Left lung (tissue), 10 donors: ENCODE results near the gene CDC42EP4. TPM values are rescaled to one million over a fixed set of nuclear protein-coding genes. Genes with fewer than 3 reads are reported as not detected.

Source experiments
- ATAC-seq: fragments of 200-7000 bp; cut with Tn5 transposase; one replicate; pipeline ENCODE4 v1.9.1; 2020; ENCODE audit warnings: moderate library complexity
- DNase-seq, 4 donors: peaks; one replicate each; pipeline ENCODE4 v3.0.0-alpha.2; 2013 to 2020
- H3K27ac ChIP-seq, 2 donors: fragments of 200-600 bp; sonication (generic) in 1 of 2; one replicate each; pipeline versions ENCODE4 v1.5.0 to v1.8.0; 2020 to 2021
- H3K27me3 ChIP-seq, 2 donors: fragments of 200-600 bp; sonication (generic) in 1 of 2; one replicate each; pipeline versions ENCODE4 v1.5.0 to v1.8.0; 2020 to 2021
- H3K36me3 ChIP-seq, 2 donors: fragments of 200-600 bp; sonication (generic) in 1 of 2; one replicate each; pipeline versions ENCODE4 v1.5.0 to v1.8.0; 2020 to 2021
- H3K4me1 ChIP-seq, 2 donors: fragments of 200-600 bp; one replicate each; pipeline ENCODE4 v1.8.0; 2021
- H3K4me3 ChIP-seq, 2 donors: fragments of 200-600 bp; sonication (generic) in 1 of 2; one replicate each; pipeline versions ENCODE4 v1.5.0 to v1.8.0; 2020 to 2021; ENCODE audit warnings: mild to moderate bottlenecking in 1 of 2
- H3K9me3 ChIP-seq, 2 donors: fragments of 200-600 bp; sonication (generic) in 1 of 2; one replicate each; pipeline versions ENCODE4 v1.5.0 to v1.8.0; 2020 to 2021
- CTCF ChIP-seq, 2 donors: fragments of 200-600 bp; sonication (generic) in 1 of 2; IDR thresholded peaks; one replicate each; pipeline versions ENCODE4 v1.5.0 to v1.8.0; 2021; ENCODE audit warnings: antibody characterized with exemption in 2 of 2
- intact Hi-C, 2 donors: fragments of 100-400 bp; cut with DNase I; formaldehyde crosslinking; loops; one replicate each; pipeline versions ENCODE4 v1.11.2 to v1.14.2; 2022
- polyA plus RNA-seq, 6 donors: library from polyadenylated mRNA; unstranded; fragments of 120-200 nt; gene quantifications; one replicate each; pipeline ENCODE4 v1.2.1, GENCODE V29; 2013; ENCODE audit not compliant: insufficient read length in 6 of 6
- total RNA-seq, 2 donors: library from RNA; stranded (reverse); fragmentation: NEBNext Ultra II Directional; extraction: Animal tissue kit (Norgen Biotek cat#: 25700); gene quantifications; one replicate each; pipeline ENCODE4 v1.2.1, GENCODE V29; 2021
- donor health status: DM: no; HTN: yes; CAD: no.
- donor health status: DM: no; HTN: no; CAD: no.

CDC42EP4 gene
- total and polyA plus RNA-seq, 8 donors: 30.2 to 86.3 (median 67.1) TPM

GRCh38 chr17:73257516-73257915 lies 54.3 kb downstream of the CDC42EP4 start:
- ATAC-seq: no peak
- H3K9me3 ChIP-seq: no peaks in the 10 kb centered on the region
- no peaks in the 10 kb centered on the region for H3K27me3 ChIP-seq
- no peak for TF ChIP-seq CTCF (IDR thresholded peaks at IDR 0.05)
- H3K27ac ChIP-seq: no peak overlapping the region
- peak in 1 of 4 donors; percentile 18 for DNase-seq
- intact Hi-C loops: loop anchor here in 1 of 2 donors (10.0 kb wide), 1 partner anchor 107 kb away; no protein-coding TSS in a partner anchor
- H3K4me1 ChIP-seq: peaks cover 0 to 14% of the 10 kb centered on the region in 2 donors
- no peak overlapping the region for H3K4me3 ChIP-seq
- H3K36me3 ChIP-seq: no peaks in the 10 kb centered on the region

DNA sequence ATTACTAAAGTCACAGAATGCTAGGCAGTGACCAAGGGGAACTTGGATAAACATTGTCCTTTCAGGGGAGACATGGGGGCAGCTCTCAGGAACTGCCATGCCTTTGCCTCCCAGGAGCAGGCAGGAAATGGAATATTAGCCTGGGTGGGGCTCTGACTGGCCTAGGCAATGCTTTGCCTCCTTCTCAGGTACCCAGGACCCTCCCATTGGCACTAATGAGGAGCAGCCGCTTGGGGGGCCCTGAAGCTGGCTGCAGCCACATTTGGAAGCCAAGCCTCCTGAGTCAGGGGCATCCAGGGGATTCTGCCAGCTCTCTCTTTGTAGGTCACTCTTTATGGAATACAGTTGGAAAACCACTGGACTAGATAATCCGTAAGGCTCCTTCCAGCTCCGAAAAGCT lies 55.6 kb downstream of the CDC42EP4 start:
- intact Hi-C loops: loop anchor here in 1 of 2 donors (10.0 kb wide), 1 partner anchor 109 kb away; no protein-coding TSS in a partner anchor
- Histone ChIP-seq H3K27me3 (no peaks in the 10 kb centered on the region), H3K4me1 (peaks cover 0 to 3% of the 10 kb centered on the region in 2 donors), H3K9me3 (no peaks in the 10 kb centered on the region), H3K36me3 (no peaks in the 10 kb centered on the region), H3K4me3 (no peak overlapping the region), H3K27ac (no peak overlapping the region)
- ATAC-seq (no peak), DNase-seq (no peak)
- no peak for TF ChIP-seq CTCF (IDR thresholded peaks at IDR 0.05)

DNA sequence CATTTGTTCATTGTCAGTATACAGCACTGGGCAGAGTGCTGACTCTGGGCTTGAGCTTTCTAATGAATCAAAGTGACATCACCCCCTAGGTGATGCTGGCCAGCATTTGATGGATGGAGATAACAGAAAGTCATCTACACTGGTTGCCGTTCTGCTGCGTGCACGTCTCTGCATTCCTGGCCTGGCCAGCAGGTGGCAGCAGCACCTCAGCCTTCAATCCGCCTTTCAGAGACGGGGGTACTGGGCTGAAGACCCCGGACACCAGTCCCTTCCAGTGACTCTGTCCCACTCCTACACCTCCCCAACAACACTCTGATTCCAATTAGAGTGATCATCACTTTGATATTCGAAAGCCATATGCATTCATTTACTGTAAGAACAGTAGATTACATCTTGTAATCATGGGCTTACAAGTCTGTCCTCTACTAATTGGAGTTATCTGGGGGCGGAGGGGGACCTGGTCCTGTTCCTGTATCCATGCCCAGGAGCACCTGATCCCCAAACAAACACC lies 56.1 kb downstream of the CDC42EP4 start:
- Histone ChIP-seq H3K36me3 (no peaks in the 10 kb centered on the region), H3K4me3 (no peak overlapping the region), H3K27ac (no peak overlapping the region), H3K27me3 (no peaks in the 10 kb centered on the region), H3K9me3 (no peaks in the 10 kb centered on the region), H3K4me1 (peaks cover 0 to 3% of the 10 kb centered on the region in 2 donors)
- TF ChIP-seq CTCF (IDR thresholded peaks at IDR 0.05): peak; percentile 94 to 96
- DNase-seq: peak in 3 of 4 donors; percentile 42 to 58 (median 54)
- intact Hi-C loops: loop anchor here in 1 of 2 donors (10.0 kb wide), 1 partner anchor 109 kb away; no protein-coding TSS in a partner anchor
- peak; percentile 84 for ATAC-seq

- H3K36me3 ChIP-seq: peaks cover 0 to 3% of the 10 kb centered on the region in 2 donors
- H3K4me1 ChIP-seq: peaks cover 0 to 3% of the 10 kb centered on the region in 2 donors
- ATAC-seq (no peak), DNase-seq (no peak)
- intact Hi-C loops: loop anchor here (2.0 to 10.0 kb wide), 2 partner anchors 113 to 117 kb away; no protein-coding TSS in a partner anchor
- H3K27me3 ChIP-seq: no peaks in the 10 kb centered on the region
- H3K4me3 ChIP-seq: no peak overlapping the region
- H3K27ac ChIP-seq: no peak overlapping the region
- TF ChIP-seq CTCF (IDR thresholded peaks at IDR 0.05): no peak
- no peaks in the 10 kb centered on the region for H3K9me3 ChIP-seq
Measured at GRCh38 chr17:73251871-73252270, 59.9 kb downstream of the CDC42EP4 start.

GRCh38 chr17:73250851-73251640 lies 60.8 kb downstream of the CDC42EP4 start:
- H3K27ac ChIP-seq: no peak overlapping the region
- peaks cover 0 to 2% of the 10 kb centered on the region in 2 donors for H3K4me1 ChIP-seq
- H3K4me3 ChIP-seq: no peak overlapping the region
- ATAC-seq (no peak), DNase-seq (no peak)
- H3K27me3 ChIP-seq: no peaks in the 10 kb centered on the region
- intact Hi-C loops: loop anchor here in 1 of 2 donors (10.0 kb wide), 1 partner anchor 114 kb away; no protein-coding TSS in a partner anchor
- no peaks in the 10 kb centered on the region for H3K9me3 ChIP-seq
- peaks cover 0 to 7% of the 10 kb centered on the region in 2 donors for H3K36me3 ChIP-seq
- TF ChIP-seq CTCF (IDR thresholded peaks at IDR 0.05): no peak
